HG03097 (cell line): ENCODE results near the gene EEPD1.
"Not testable (repeated sequence)": the region's sequence is repeated elsewhere in the genome, so short reads cannot be mapped to it uniquely, and the experiment has no call there.

Source experiments
- ATAC-seq: cut with Tn5 transposase; IDR thresholded peaks from one replicate; pipeline ENCODE4 v1.9.1; 2021; ENCODE audit not compliant: unreplicated experiment, low FRiP score

The EEPD1 gene

GRCh38 chr7:36210291-36210922, 57.4 kb downstream of the EEPD1 start:
- ATAC-seq, result no peak

DNA sequence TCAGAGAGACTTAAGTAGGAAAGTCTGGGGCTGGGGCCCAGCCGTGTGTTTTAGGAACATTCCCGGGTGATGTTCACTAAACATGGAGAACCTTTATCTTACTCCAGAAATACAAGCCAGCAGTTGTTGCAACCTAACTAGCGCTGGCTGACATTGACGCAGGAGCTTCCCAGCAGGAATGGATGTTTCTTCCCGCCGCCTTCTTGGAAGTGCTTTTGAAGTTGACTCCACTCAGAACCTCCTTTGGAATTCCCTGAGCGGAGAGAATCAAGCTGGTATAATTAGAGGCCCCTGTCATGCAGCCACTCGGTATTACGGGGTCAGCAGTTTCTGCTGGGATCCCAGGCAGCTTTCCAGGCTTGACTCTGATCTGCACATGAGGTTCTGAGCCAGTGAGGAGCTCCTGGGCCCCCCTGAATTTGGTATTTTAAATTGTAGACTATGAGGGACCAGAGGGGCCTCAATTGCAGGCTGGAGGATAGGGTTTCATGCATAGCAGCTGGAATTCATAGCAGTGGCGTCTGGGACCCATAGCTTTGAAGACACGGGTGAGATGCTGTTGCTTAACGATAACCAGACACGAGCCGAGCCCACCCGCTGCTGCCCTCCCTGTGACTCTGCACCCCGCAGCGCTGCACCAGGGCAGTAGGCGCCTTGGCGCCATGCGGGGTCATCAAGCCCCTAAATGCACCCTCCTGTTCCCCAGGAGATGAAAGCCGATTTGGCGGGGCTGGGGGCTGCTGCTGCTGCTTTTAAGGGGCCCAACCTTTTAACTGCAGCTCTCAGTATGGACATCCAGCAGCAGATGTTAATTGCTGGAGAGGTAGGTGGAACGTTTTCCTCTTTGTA, 61.8 kb downstream of the EEPD1 start:
- no peak for ATAC-seq

DNA sequence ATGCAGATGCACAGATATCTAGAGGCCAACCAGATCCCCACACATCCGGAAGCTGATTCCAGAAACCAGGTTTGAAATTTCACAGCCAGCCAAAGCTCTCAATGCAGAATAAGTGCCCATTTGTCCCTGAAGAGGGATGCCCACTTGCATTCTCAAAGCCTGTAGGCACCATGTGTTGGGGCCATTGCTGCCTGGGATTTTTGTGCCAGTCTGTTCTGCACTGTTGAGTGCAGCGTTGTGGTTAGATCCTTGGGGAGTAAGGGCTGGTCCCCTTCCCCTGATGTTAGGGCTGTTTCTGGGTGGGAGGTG, 62.4 kb downstream of the EEPD1 start:
- ATAC-seq, result no peak

DNA sequence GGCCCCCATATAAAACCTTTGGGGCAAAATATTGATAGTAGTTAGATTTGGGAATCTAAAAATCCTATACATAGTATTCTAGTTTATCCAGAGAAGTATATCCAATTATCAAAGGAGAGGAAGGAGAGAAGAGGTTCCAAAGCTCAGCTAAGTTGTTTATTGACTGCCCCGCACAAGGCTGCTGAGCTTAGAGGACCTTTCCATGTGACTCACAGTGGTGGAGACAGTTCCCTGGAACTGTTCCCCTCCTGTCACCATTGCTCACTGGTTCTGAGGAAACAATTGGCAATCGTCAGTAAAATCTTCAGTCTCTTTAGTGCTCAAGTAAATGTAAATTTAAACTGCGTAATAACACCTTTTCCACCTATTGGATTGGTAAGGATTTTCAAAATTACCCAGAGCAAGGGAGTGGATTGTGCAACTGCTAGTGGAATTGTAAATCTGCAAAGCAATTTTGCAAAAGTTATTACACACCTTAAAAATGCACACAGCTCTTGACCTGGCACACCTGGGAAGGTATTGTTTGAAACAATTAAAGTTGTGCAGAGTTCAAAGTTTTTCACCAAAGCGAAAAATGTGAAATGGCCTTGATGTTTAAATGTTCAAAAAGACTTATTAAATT, 63.1 kb downstream of the EEPD1 start:
- no peak for ATAC-seq

DNA sequence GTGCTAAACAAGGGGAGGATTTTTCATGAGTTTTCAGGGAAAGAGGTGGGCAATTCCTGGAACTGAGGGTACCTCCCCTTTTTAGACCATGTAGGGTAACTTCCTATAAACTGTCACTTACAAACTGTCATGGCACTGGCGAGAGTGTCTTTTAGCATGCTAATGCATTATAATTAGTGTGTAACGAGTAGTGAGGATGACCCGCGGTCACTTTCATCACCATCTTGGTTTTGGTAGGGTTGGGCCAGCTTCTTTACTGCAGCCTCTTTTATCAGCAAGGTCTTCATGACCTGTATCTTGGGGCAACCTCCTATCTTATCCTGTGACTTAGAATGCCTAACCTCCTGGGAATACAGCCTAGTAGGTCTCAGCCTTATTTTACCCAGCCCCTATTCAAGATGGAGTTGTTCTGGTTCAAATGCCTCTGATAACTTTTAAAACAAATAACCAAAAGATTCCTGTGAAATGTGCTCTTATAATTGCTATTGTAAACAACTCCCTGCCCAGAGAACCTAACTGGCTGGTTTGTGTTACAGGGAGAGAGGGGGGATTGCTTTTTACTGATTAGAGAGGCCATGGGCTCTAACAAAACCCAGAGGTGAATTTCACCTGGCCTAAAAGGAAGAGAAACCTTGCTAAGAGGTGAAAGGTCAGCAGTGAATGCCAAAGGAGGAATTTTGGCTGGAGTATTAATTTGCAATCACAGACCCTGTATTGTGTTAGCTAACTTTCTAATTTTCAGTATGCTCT, 64.3 kb downstream of the EEPD1 start:
- no peak for ATAC-seq

GRCh38 chr7:36217961-36218284, 64.9 kb downstream of the EEPD1 start:
- ATAC-seq, result no peak

DNA sequence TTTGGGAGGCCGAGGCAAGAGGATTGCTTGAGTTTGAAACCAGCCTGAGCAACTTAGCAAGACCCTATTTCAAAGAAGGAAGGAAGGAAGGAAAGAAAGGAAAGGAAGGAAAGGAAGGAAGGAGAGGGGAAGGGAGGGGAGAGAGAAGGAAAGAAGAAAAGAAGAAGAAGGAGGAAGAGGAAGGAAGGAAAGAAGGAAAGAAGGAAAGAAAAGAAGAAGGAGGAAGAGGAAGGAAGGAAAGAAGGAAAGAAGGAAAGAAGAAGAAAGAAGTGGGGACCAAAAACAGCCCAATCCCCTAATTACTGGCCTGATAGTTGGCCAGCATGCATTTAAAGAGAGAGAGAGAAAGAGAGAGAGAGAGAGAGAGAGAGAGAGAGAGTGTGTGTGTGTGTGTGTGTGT, 66.4 kb downstream of the EEPD1 start:
- no peak for ATAC-seq

GRCh38 chr7:36223851-36224250, 70.8 kb downstream of the EEPD1 start:
- ATAC-seq, result no peak

- ATAC-seq, result no peak
Measured at GRCh38 chr7:36224934-36225858, 72.1 kb downstream of the EEPD1 start.

DNA sequence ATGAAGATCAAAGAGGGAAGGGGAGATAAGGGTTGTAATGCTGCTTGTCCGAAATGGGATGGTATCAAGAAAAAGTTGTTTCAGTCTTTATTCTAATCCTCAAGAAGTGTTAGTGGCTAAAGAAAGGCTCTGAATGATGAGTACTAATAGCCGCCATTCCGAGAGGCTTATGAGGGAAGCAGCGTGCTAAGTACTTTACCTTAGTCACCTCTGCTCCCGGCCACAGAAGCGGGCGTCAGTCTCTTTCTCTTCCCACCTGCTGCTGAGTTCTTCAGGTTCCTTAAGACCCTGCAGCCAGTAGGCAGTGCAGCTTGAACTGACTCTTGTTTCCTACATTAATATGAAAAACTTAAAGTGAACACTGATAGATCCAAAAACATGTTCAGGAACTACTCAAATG, 73.1 kb downstream of the EEPD1 start:
- no peak for ATAC-seq

DNA sequence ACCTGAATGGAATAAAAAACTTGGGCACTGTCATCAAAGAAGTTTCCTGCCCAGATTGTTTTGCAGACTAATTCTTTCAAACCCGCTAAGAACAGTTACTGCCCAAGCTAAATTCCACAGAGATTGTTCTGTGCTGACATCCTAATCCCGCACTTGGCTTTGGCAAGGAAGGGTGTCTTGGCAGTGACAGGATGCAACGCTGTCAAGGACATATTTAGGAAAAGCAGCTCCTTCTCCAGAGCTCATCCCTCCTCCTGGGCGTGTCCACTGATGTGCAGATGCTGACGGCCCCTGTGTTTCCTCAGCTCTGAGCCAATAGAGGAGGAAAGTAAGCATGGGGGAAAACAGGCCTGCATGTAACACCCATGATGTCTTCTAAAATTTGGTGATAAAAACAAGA, 74.2 kb downstream of the EEPD1 start:
- ATAC-seq, result no peak

DNA sequence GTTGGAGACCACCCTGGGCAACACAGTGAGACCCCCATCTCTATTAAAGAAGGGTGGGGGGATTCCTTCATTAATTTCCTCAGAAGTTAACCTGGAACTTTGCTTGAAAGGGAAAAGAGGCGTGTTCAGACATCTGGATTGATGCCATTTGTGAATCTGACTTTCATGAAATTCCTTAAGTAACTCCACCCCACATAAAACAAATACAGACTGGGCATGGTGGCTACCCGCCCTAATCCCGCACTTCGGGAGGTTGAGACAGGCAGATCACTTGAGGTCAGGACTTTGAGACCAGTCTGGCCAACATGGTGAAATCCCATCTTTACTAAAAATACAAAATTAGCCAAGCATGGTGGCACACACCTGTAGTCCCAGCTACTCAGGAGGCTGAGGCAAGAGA, 75.0 kb downstream of the EEPD1 start:
- no peak for ATAC-seq

DNA sequence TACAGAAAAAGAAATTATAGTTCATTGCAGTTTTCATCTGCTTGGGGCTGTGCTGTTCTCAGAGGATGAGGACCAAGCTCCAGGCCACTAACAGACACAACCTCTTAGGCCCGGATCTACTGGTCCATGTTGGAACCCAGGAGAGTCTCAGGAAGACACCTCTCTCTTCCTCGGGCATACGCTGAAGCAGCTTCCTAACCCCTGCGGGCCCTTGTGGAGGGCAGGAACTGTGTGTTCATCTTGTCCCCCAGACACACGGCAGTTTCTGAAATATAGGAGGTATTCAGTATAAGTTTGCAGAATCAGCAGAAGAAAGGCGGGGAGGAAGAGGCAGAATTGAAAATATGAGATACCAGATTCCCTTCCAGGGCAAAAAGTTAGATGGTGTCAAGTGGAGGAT, 78.4 kb downstream of the EEPD1 start:
- ATAC-seq, result no peak

GRCh38 chr7:36232555-36232954, 79.5 kb downstream of the EEPD1 start:
- ATAC-seq, result no peak

GRCh38 chr7:36232971-36233550, 80.0 kb downstream of the EEPD1 start:
- no peak for ATAC-seq

DNA sequence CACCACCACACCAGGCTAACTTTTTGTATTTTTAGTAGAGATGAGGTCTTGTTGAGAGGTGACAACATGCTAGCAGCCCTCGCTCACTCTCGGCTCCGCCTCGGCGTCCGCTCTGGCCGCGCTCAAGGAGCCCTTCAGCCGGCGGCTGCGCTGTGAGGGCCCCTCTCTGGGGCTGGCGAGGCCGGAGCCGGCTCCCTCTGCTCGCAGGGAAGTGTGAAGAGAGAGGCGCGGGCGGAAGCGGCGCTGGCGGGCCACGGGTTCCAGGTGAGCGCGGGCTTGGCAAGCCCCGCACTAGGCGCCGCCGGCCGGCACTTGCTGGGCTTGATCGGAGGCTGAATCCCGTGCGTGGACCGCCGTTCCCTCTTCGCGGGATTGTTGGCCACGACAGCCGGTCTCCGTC, 83.0 kb downstream of the EEPD1 start:
- ATAC-seq, result no peak

DNA sequence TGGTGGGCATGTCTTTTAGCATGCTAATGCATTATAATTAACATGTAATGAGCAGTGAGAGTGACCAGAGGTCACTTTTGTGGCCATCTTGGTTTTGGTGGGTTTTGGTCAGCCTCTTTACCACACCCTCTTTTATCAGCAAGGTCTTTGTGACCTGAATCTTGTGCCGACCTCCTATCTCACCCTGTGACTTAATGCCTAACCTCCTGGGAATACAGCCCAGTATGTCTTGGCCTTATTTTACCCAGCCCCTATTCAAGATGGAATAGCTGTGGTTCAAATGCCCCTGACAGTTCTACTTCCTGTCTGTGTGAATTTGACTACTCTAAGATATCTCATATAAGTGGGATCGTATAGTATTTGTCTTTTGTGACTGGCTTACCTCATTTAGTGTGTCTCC, 85.1 kb downstream of the EEPD1 start:
- no peak for ATAC-seq

GRCh38 chr7:36243356-36243755, 90.3 kb downstream of the EEPD1 start:
- ATAC-seq, result not testable (repeated sequence)

GRCh38 chr7:36244001-36244400, 90.9 kb downstream of the EEPD1 start:
- ATAC-seq, result not testable (repeated sequence)

GRCh38 chr7:36244429-36244828, 91.4 kb downstream of the EEPD1 start:
- ATAC-seq, result no peak
